HFF-Myc (cell line): ENCODE data around the gene ANKRD1.

Source experiments
- DNase-seq: peaks from one replicate; pipeline ENCODE4 v3.0.0-alpha.2; 2011; ENCODE audit warnings: low read depth; ENCODE audit errors: extremely low read depth
- H3K4me3 ChIP-seq: replicated peaks from 2 replicates; pipeline ENCODE4 v1.5.1; 2011; ENCODE audit warnings: low read depth, mild to moderate bottlenecking, control low read depth, low read length
- TF ChIP-seq, protein P1 (sequence below): IDR thresholded peaks from 2 replicates; pipeline ENCODE4 v1.5.1; 2012; ENCODE audit warnings: mild to moderate bottlenecking, low read depth, low read length, control low read depth; ENCODE audit errors: missing control alignments

ANKRD1 gene

GRCh38 chr10:90925079-90926029 lies 4.5 kb upstream of the ANKRD1 start:
- H3K4me3 ChIP-seq, result no peak overlapping the region
- TF ChIP-seq, protein P1, sequence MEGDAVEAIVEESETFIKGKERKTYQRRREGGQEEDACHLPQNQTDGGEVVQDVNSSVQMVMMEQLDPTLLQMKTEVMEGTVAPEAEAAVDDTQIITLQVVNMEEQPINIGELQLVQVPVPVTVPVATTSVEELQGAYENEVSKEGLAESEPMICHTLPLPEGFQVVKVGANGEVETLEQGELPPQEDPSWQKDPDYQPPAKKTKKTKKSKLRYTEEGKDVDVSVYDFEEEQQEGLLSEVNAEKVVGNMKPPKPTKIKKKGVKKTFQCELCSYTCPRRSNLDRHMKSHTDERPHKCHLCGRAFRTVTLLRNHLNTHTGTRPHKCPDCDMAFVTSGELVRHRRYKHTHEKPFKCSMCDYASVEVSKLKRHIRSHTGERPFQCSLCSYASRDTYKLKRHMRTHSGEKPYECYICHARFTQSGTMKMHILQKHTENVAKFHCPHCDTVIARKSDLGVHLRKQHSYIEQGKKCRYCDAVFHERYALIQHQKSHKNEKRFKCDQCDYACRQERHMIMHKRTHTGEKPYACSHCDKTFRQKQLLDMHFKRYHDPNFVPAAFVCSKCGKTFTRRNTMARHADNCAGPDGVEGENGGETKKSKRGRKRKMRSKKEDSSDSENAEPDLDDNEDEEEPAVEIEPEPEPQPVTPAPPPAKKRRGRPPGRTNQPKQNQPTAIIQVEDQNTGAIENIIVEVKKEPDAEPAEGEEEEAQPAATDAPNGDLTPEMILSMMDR, result no peak
- DNase-seq, result no peak

DNA sequence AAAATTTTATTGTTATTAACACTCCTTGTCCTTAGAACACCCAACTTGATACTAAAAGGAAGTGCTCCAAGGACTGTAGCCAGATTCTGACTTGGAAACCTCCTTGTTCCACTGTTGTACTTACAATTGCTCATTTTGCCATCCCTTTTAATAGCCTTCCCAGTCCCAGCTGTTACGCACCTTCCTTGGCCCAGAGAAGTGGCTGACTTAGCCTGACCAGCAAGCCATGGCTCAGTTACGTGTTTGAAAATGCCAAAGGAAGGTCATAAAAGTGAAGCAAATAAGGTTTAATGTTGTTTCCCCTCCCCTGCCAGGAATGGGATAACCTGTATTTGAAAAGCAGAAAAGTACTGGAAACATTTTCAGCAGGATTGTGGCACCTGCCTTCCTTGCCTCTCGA lies 3.7 kb upstream of the ANKRD1 start:
- TF ChIP-seq, protein P1, result no peak
- DNase-seq, result no peak

GRCh38 chr10:90923111-90923731 lies 2.3 kb upstream of the ANKRD1 start:
- no peak overlapping the region for H3K4me3 ChIP-seq
- TF ChIP-seq, protein P1, result no peak
- no peak for DNase-seq

More for the DNA sequence above, 3.7 kb upstream of the ANKRD1 start:
- no peak overlapping the region for H3K4me3 ChIP-seq

DNA sequence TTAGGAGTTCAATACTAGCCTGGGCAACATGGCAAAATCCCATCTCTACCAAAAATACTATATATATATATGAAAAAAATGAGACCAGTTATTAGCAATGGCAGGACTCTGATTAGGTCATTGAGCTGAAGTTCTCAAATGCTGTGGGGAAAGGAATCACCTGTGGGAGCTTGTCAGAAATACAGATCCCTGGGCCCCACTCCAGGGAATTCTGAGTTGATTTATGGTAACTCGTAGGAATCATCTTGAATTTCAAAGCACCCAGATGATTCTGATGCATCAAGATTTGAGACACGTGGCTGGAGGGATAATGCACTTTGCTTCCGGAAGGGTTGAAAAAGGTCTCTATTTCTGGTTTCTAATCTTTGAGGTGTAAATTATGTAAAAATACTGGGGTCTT lies 1.0 kb upstream of the ANKRD1 start:
- H3K4me3 ChIP-seq, result no peak overlapping the region
- no peak for DNase-seq
- TF ChIP-seq, protein P1, result no peak

DNA sequence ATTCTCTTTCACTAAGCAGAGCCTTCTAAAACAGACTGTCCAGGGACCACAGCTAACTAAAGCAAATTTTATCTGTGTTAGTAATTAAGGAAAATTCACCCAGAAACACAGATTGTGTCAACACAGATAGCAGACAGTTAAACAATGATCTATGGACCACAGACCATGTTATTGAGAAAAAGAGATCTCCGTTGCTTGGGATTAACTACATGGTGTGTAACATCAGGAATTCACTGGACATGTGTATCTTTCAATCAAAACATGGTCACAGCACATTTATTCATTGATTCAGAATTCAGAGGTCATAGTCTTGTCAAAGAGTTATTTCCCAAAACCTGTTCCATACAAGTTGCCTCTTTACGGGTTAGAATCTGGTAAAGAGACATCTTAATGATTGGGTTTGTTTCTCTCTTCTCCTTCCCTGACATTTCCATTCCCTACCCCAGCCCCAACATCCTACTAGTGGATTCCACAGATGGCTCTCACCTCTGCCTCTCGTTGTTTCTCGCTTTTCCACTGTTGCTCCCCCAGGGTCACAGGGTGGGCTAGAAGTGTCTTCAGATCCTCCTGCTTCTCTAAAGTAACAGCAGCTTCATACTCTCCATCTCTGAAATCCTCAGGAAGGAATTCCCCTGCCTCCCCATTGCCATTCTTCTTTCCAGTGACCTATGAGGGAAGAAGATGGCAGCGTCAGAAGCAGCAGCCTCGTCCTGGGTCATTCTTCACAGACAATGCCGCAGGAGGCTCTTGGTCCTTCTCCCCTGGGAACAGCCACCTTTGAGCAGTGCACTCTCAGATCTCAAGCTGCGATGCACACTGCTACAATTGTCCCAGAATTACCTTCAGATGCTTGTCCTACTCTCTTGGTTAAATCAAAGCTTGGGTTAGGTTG lies 958 bp downstream of the ANKRD1 start:
- no peak for DNase-seq
- TF ChIP-seq, protein P1, result no peak
- H3K4me3 ChIP-seq, result no peak overlapping the region

DNA sequence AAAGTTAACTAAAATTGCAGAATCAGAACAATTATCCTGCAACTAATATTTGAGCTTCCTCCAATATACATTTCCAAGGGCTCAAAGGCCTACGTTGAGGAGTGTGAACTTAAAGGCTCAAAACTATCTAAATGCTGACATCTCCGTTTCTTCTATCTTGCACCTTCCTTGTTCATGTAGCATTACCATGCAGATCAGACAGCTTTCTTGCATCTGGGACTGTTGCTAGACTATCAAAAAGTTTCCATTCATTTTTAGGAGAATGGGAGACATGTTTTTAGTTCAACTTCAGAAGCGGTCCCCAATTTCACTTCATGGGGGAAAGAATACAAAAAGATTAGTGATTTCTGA lies 2.9 kb downstream of the ANKRD1 start:
- no peak overlapping the region for H3K4me3 ChIP-seq
- TF ChIP-seq, protein P1, result no peak
- no peak for DNase-seq
